Peyer's patch (tissue), 4 donors: ENCODE results near the gene CNST. TPM values are rescaled to one million over a fixed set of nuclear protein-coding genes. Genes with fewer than 3 reads are reported as not detected.

ENCODE experiments used
- DNase-seq, 3 donors: peaks; one replicate each; pipeline ENCODE4 v3.0.0-alpha.2; 2017 to 2019
- H3K27ac ChIP-seq, 4 donors: fragments of 200-600 bp; sonication (generic); one replicate each; pipeline ENCODE4 v1.5.1; 2016 to 2019
- H3K27me3 ChIP-seq, 2 donors: fragments of 200-600 bp; sonication (generic); one replicate each; pipeline ENCODE4 v1.5.1; 2019
- H3K36me3 ChIP-seq, 3 donors: fragments of 200-600 bp; sonication (generic); one replicate each; pipeline ENCODE4 v1.5.1; 2016 to 2019
- H3K4me1 ChIP-seq, 4 donors: fragments of 200-600 bp; sonication (generic); one replicate each; pipeline ENCODE4 v1.5.1; 2016 to 2019
- H3K4me3 ChIP-seq, 4 donors: fragments of 200-600 bp; sonication (generic); 1 replicate in 3 of 4; 2 replicates in 1 of 4; pipeline ENCODE4 v1.5.1; 2016 to 2019; ENCODE audit warnings: mild to moderate bottlenecking in 1 of 4
- H3K9me3 ChIP-seq, 4 donors: fragments of 200-600 bp; sonication (generic); one replicate each; pipeline ENCODE4 v1.5.1; 2016 to 2019; ENCODE audit warnings: mild to moderate bottlenecking in 1 of 4
- POLR2A ChIP-seq, 2 donors: fragments of 450-650 bp; IDR thresholded peaks; one replicate each; pipeline ENCODE4 v1.5.1; 2017; ENCODE audit warnings: antibody characterized with exemption in 2 of 2, mild to moderate bottlenecking in 2 of 2, moderate library complexity in 2 of 2
- total RNA-seq, 4 donors: library from RNA; depleted of rRNA; stranded (reverse); fragments of >200 nt; gene quantifications; one replicate each; pipeline ENCODE4 v1.1.0, GENCODE V29; 2016
- TF ChIP-seq, protein P1 (sequence below), 6 experiments: fragments of 450-650 bp in 4 of 6; fragments of 200-600 bp in 2 of 6; sonication (generic) in 1 of 6; IDR thresholded peaks; one replicate each; pipeline ENCODE4 v1.5.1; 2017 to 2019; ENCODE audit warnings: antibody characterized with exemption in 6 of 6, mild to moderate bottlenecking in 3 of 6, moderate library complexity in 1 of 6

CNST gene
- total RNA-seq, 4 donors from 2014 or later, result 62.0 to 75.7 (median 69.8) TPM

DNA sequence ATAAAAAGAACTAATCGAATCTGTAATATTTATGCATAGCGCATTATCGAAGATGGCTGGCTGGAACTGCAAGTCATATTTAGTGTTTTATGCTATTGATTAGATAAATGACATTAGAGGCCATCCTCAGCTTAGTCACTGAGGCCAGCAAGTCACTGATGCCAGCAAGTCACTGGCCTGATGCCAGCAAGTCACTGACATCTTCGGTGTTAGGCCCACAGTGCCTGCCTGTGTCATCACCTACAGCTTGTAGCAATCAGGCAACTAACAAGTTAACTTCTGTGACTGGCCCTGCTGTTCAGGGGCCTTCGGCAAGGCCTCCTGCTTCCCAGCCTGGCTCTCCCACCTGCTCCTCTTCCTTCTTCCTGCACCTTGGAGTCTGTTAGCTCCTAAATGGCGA lies 92.3 kb downstream of the CNST start:
- Histone ChIP-seq H3K27me3 (no peaks in the 10 kb centered on the region), H3K9me3 (no peaks in the 10 kb centered on the region), H3K4me3 (no peak overlapping the region), H3K36me3 (peaks cover 0 to 68% (median 0%) of the 10 kb centered on the region in 3 donors), H3K27ac (no peak overlapping the region), H3K4me1 (no peaks in the 10 kb centered on the region)
- TF ChIP-seq, protein P1, sequence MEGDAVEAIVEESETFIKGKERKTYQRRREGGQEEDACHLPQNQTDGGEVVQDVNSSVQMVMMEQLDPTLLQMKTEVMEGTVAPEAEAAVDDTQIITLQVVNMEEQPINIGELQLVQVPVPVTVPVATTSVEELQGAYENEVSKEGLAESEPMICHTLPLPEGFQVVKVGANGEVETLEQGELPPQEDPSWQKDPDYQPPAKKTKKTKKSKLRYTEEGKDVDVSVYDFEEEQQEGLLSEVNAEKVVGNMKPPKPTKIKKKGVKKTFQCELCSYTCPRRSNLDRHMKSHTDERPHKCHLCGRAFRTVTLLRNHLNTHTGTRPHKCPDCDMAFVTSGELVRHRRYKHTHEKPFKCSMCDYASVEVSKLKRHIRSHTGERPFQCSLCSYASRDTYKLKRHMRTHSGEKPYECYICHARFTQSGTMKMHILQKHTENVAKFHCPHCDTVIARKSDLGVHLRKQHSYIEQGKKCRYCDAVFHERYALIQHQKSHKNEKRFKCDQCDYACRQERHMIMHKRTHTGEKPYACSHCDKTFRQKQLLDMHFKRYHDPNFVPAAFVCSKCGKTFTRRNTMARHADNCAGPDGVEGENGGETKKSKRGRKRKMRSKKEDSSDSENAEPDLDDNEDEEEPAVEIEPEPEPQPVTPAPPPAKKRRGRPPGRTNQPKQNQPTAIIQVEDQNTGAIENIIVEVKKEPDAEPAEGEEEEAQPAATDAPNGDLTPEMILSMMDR (IDR thresholded peaks at IDR 0.05), result no peak
- TF ChIP-seq POLR2A (IDR thresholded peaks at IDR 0.05), result no peak
- peak in 1 of 3 donors; percentile 60 for DNase-seq

- TF ChIP-seq, protein P1 (IDR thresholded peaks at IDR 0.05), result no peak
- TF ChIP-seq POLR2A (IDR thresholded peaks at IDR 0.05), result no peak
These were observed 93.4 kb downstream of the CNST start for GRCh38 chr1:246659594-246660140.

GRCh38 chr1:246661451-246661850 lies 95.2 kb downstream of the CNST start:
- no peaks in the 10 kb centered on the region for H3K4me1 ChIP-seq
- H3K9me3 ChIP-seq, result no peaks in the 10 kb centered on the region
- peaks cover 0 to 63% (median 0%) of the 10 kb centered on the region in 3 donors for H3K36me3 ChIP-seq
- H3K27me3 ChIP-seq, result no peaks in the 10 kb centered on the region
- H3K4me3 ChIP-seq, result no peak overlapping the region
- TF ChIP-seq, protein P1 (IDR thresholded peaks at IDR 0.05), result no peak
- no peak for TF ChIP-seq POLR2A (IDR thresholded peaks at IDR 0.05)
- DNase-seq, result no peak
- no peak overlapping the region for H3K27ac ChIP-seq

More at GRCh38 chr1:246659594-246660140, 93.4 kb downstream of the CNST start:
- Histone ChIP-seq H3K4me1 (no peaks in the 10 kb centered on the region), H3K27me3 (no peaks in the 10 kb centered on the region), H3K9me3 (no peaks in the 10 kb centered on the region), H3K4me3 (no peak overlapping the region), H3K36me3 (peaks cover 0 to 58% (median 0%) of the 10 kb centered on the region in 3 donors), H3K27ac (no peak overlapping the region)
- DNase-seq, result no peak

- no peaks in the 10 kb centered on the region for H3K4me1 ChIP-seq
- no peaks in the 10 kb centered on the region for H3K9me3 ChIP-seq
- no peak overlapping the region for H3K27ac ChIP-seq
- H3K4me3 ChIP-seq, result no peak overlapping the region
- no peak for TF ChIP-seq POLR2A (IDR thresholded peaks at IDR 0.05)
- TF ChIP-seq, protein P1 (IDR thresholded peaks at IDR 0.05), result no peak
- no peak for DNase-seq
- H3K36me3 ChIP-seq, result peaks cover 0 to 31% (median 0%) of the 10 kb centered on the region in 3 donors
- no peaks in the 10 kb centered on the region for H3K27me3 ChIP-seq
These were observed 101.5 kb downstream of the CNST start for GRCh38 chr1:246667773-246668172.

- no peak for DNase-seq
- TF ChIP-seq POLR2A (IDR thresholded peaks at IDR 0.05), result no peak
- TF ChIP-seq, protein P1 (IDR thresholded peaks at IDR 0.05), result no peak
- H3K36me3 ChIP-seq, result peaks cover 0 to 30% (median 0%) of the 10 kb centered on the region in 3 donors
- H3K4me3 ChIP-seq, result no peak overlapping the region
- no peak overlapping the region for H3K27ac ChIP-seq
- H3K4me1 ChIP-seq, result no peaks in the 10 kb centered on the region
- no peaks in the 10 kb centered on the region for H3K9me3 ChIP-seq
- no peaks in the 10 kb centered on the region for H3K27me3 ChIP-seq
These were observed 103.4 kb downstream of the CNST start for GRCh38 chr1:246669659-246670058.
